ENCODE results near the gene KCNQ1OT1.
"Not testable (repeated sequence)": the region's sequence is repeated elsewhere in the genome, so short reads cannot be mapped to it uniquely, and the experiment has no call there.

Gene KCNQ1OT1

DNA sequence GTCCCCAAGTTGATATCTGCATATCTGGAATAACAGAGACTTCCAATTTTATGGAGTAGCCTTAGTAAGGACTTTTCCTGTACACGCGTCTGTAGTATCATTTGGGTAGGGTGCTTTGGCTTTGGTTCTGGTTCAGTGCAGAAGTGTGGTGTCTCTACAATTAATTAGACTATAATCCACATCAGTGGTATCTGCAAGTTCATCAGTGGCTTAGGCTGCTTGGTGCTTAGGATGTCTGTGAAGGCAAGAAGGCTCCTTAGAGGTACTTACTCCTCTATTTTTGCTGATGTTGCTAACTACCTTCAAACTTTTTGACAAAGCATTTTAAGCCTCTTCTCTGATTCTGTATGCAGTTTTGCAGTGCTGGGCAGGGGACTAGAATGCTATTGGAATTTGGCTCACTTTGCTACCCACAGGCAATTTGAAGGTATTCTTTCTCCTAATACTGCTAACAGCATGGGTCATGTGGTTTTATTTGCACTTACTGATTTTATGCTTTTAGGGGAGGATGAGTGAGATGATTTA is 49.4 kb downstream of the KCNQ1OT1 start:
- no peak for DNase-seq

DNA sequence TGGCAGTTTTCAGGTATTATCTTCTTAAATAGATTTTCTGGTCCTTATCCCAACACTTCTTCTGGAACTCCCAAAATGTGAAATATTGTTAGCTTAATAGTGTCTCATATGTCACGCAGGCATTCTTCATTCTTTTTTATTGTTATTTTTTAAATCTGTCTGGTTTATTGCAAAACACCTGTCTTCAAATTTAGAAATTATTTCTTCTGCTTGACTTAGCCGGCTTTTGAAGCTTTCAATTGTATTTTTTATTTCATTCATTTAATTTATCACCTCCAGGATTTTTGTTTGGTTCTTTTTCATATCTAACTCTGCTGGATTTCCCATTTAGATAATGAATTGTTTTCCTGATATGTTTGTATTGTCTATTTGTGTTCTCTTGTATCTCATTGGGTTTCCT is 49.9 kb downstream of the KCNQ1OT1 start:
- no peak for DNase-seq

DNA sequence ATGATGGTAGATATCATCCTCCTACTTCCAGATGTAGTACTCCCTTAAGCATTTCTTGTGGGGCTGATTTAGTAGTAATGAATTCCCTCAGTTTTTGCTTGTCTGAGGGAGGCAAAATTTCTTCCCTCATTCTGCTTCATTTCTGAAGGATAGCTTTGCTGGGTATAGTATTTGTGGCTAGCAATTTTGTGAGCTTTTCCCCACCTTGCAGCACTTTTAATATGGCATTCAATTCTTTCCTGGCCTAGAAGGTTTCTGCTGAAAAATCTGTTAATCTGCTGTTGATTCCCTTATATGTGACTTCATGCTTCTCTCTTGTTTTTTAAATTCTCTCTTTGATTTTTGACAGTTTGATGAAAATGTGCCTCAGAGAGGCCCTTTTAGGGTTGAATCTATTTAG is 50.4 kb downstream of the KCNQ1OT1 start:
- DNase-seq = no peak

GRCh38 chr11:2647953-2648352 is 51.8 kb downstream of the KCNQ1OT1 start:
- no peak for DNase-seq

DNA sequence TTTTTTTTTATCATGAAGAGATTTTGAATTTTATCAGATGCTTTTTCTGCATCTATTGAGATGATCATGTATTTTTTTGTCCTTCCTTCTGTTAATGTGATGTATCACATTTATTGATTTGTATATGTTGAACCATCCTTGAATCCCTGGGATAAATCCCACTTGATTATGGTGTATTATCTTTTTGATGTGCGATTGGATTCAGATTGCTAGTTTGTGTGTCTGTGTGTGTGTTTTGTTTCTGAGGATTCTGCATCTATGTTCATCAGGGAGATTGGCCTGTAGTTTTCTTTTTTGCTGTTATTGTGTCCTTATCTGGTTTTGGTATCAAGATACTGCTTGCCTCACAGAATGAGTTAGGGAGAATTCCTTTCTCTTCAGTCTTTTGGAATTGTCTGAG is 52.6 kb downstream of the KCNQ1OT1 start:
- no peak for DNase-seq

GRCh38 chr11:2645779-2646118 is 54.0 kb downstream of the KCNQ1OT1 start:
- no peak for DNase-seq

GRCh38 chr11:2644844-2645778 is 54.7 kb downstream of the KCNQ1OT1 start:
- no peak for DNase-seq

DNA sequence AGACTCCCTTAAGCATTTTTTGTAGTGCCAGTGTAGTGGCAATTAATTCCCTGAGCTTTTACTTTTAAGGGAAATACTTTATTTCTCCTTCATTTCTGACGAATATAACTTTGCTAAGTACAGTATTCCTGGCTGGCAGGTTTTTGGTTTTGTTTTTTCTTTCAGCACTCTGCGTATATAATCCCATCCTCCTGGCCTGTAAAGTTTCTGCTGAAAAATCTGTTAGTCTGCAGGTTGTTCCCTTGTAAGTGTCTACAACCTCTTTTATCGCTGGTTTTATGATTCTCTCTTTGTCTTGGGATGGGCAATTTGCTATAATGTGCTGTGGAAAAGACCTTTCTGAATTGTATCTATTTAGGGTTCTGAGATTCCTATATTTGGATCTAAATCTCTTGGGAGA is 56.0 kb downstream of the KCNQ1OT1 start:
- DNase-seq = no peak

- no peak for DNase-seq
Measured at GRCh38 chr11:2641623-2642022, 58.2 kb downstream of the KCNQ1OT1 start.

GRCh38 chr11:2639763-2640162 is 60.0 kb downstream of the KCNQ1OT1 start:
- DNase-seq = not testable (repeated sequence)

- no peak for DNase-seq
Measured at GRCh38 chr11:2631161-2631560, 68.6 kb downstream of the KCNQ1OT1 start.

DNA sequence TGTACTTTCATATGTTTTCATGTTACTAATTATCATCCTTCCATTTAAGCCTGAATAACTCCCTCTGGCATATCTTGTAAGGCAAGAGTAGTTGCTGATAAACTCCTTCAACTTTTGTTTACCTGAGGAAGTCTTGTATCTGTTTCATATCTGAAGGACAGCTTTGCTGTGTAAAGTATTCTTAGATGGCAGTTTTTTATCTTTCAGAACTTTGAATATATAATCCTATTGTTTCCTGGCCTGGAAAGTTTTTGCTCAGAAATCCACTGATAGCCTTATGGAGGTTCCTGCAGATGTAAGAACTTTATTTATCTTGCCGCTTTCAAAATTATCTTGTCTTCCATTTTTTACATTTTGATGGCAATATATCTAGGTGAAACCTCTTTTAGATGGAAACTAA is 69.1 kb downstream of the KCNQ1OT1 start:
- no peak for DNase-seq

- no peak for DNase-seq
Measured at GRCh38 chr11:2625183-2625582, 74.6 kb downstream of the KCNQ1OT1 start.

DNA sequence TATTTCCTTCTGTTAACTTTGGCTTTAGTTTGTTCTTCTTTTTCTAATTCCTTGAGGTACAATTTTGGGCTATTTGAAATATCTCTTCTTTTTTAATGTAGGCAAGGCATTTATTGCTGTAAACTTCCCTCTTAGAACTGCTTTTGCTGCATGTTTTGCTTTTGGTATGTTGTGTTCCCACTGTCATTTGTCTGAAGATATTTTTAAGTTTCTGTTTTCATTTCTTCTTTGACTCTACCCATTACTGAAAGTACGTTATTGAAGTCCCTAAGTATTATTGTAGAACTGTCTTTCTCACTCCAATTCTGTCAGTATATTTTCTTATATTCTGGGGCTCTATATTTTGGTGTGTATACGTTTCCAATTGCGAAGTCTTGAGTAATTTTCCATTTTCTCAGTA is 77.9 kb downstream of the KCNQ1OT1 start:
- no peak for DNase-seq

DNA sequence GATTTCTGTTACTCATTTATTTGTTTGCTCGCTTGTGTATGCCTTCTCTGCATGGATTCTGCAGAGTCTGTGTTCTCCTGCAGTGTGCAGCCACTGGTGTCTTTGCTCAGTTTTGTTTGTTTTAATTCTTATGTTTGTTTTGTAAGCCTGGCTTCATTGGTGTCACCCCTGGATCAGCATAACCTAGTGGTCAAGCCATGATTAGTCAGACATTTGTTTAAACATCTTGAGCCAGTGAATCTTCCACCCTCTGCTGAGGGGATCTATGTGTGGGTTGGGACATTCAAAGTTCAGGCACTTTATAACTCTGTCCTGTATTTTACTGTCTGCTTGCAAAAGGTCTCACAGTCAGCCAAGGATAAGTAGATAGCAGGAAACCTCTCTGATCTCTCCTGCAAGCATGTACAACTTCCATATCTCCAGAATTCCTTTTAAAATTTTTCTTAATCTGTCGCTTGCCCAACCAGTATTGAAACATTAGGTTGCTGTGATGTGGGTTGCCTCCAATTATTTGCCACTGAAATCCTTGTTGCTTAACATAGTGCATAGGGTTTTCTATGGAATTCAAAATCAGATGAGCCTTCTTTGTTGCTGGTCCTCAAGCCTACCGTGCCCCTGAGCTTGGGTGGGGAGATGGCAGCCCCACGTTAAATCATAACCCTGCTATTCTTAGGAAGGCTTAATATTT is 86.8 kb downstream of the KCNQ1OT1 start:
- no peak for DNase-seq

- no peak for DNase-seq
Measured at GRCh38 chr11:2609345-2609744, 90.4 kb downstream of the KCNQ1OT1 start.

- no peak for DNase-seq
Measured at GRCh38 chr11:2599561-2600189, 100.1 kb downstream of the KCNQ1OT1 start.

GRCh38 chr11:2595204-2595603 is 104.6 kb downstream of the KCNQ1OT1 start:
- no peak for DNase-seq

- no peak for DNase-seq
Measured at GRCh38 chr11:2594267-2594666, 105.5 kb downstream of the KCNQ1OT1 start.

GRCh38 chr11:2593393-2593950 is 106.3 kb downstream of the KCNQ1OT1 start:
- DNase-seq = no peak

DNA sequence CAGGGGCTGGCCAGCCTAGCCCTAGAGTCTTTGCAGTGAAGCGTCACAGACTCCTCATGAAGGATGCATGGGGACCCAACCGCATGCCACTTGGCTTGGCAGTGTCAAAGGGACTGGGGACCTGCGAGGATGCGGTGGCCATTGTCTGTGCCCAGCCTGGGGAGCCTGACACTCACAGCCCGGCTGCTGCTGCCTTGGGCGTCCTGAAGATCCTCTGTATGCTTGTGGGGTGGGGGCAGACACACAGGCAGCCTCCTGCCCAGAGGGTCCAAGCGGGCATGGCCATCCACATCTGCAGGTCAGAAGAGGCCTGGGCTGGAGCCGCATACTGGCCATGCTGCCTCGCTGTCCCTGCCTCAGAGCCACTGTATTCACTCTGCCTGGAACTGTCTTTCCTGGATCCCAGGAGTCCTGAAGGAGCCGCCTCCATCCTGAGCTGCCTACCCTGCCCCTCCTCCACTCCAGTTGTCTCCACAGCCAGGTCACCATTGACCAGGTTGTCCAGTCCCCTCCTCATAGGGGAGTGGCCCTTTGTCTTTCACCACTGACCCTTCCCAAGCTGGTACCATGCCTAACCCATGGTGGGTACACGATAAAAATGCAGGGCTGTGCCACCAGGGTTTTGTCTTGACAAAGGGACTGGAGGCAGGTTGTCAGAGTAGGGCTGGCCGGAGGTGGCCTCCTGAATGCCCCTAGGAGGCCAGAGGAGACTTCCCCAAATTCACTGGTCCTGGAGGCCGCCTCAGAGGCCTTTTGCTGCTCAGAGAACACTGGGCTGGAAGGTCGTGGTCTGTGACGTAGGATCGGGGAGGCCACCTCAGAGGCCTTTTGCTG is 107.0 kb downstream of the KCNQ1OT1 start:
- no peak for DNase-seq

DNA sequence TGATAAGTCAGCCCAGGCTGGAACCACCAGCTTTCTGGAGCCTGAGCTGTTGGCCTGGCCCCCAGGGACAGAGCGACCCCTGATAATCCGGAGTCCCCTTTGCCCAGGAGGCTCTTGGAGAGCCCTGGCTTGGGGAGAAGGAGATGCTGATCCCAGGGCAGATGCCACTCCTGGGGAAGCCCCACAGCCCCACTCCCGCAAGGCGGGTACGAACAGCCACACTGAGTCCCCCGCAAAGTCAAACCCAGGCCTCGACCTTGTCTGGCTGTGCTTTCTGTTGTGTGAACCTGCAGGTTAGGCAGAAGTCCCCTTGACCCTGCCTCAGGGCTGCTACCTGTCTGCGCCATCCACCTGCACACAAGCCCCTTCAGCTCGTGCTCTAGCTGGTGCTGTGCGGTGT is 108.0 kb downstream of the KCNQ1OT1 start:
- no peak for DNase-seq
